HG03108 (cell line): ENCODE results near the gene RPRM.
"Not testable (repeated sequence)": the region's sequence is repeated elsewhere in the genome, so short reads cannot be mapped to it uniquely, and the experiment has no call there.

ENCODE experiments used
- ATAC-seq: cut with Tn5 transposase; IDR thresholded peaks from one replicate; pipeline ENCODE4 v1.9.1; 2021; ENCODE audit warnings: moderate library complexity; ENCODE audit not compliant: unreplicated experiment

The RPRM gene

GRCh38 chr2:153461453-153461852 is 17.1 kb downstream of the RPRM start:
- ATAC-seq, result no peak

GRCh38 chr2:153455861-153456260 is 22.7 kb downstream of the RPRM start:
- no peak for ATAC-seq

- no peak for ATAC-seq
Observed at GRCh38 chr2:153455403-153455802, 23.2 kb downstream of the RPRM start.

- ATAC-seq, result no peak
Observed at GRCh38 chr2:153451611-153452010, 27.0 kb downstream of the RPRM start.

GRCh38 chr2:153443106-153443505 is 35.5 kb downstream of the RPRM start:
- ATAC-seq, result no peak

- ATAC-seq, result not testable (repeated sequence)
Observed at GRCh38 chr2:153442616-153443015, 35.9 kb downstream of the RPRM start.

- ATAC-seq, result not testable (repeated sequence)
Observed at GRCh38 chr2:153440090-153440489, 38.5 kb downstream of the RPRM start.

GRCh38 chr2:153433403-153433802 is 45.2 kb downstream of the RPRM start:
- no peak for ATAC-seq

- no peak for ATAC-seq
Observed at GRCh38 chr2:153432381-153432780, 46.2 kb downstream of the RPRM start.

- no peak for ATAC-seq
Observed at GRCh38 chr2:153431114-153431513, 47.4 kb downstream of the RPRM start.
